Peyer's patch (tissue), 4 donors: ENCODE data around the gene TEX55. TPM values are rescaled to one million over a fixed set of nuclear protein-coding genes. Genes with fewer than 3 reads are reported as not detected.

Experiments used
- DNase-seq, 3 donors: peaks; one replicate each; pipeline ENCODE4 v3.0.0-alpha.2; 2017 to 2019
- H3K27ac ChIP-seq, 4 donors: fragments of 200-600 bp; sonication (generic); one replicate each; pipeline ENCODE4 v1.5.1; 2016 to 2019
- H3K27me3 ChIP-seq, 2 donors: fragments of 200-600 bp; sonication (generic); one replicate each; pipeline ENCODE4 v1.5.1; 2019
- H3K36me3 ChIP-seq, 3 donors: fragments of 200-600 bp; sonication (generic); one replicate each; pipeline ENCODE4 v1.5.1; 2016 to 2019
- H3K4me1 ChIP-seq, 4 donors: fragments of 200-600 bp; sonication (generic); one replicate each; pipeline ENCODE4 v1.5.1; 2016 to 2019
- H3K4me3 ChIP-seq, 4 donors: fragments of 200-600 bp; sonication (generic); 1 replicate in 3 of 4; 2 replicates in 1 of 4; pipeline ENCODE4 v1.5.1; 2016 to 2019; ENCODE audit warnings: mild to moderate bottlenecking in 1 of 4
- H3K9me3 ChIP-seq, 4 donors: fragments of 200-600 bp; sonication (generic); one replicate each; pipeline ENCODE4 v1.5.1; 2016 to 2019; ENCODE audit warnings: mild to moderate bottlenecking in 1 of 4
- POLR2A ChIP-seq, 2 donors: fragments of 450-650 bp; IDR thresholded peaks; one replicate each; pipeline ENCODE4 v1.5.1; 2017; ENCODE audit warnings: antibody characterized with exemption in 2 of 2, mild to moderate bottlenecking in 2 of 2, moderate library complexity in 2 of 2
- total RNA-seq, 4 donors: library from RNA; depleted of rRNA; stranded (reverse); fragments of >200 nt; gene quantifications; one replicate each; pipeline ENCODE4 v1.1.0, GENCODE V29; 2016
- TF ChIP-seq, protein P1 (sequence below), 6 experiments: fragments of 450-650 bp in 4 of 6; fragments of 200-600 bp in 2 of 6; sonication (generic) in 1 of 6; IDR thresholded peaks; one replicate each; pipeline ENCODE4 v1.5.1; 2017 to 2019; ENCODE audit warnings: antibody characterized with exemption in 6 of 6, mild to moderate bottlenecking in 3 of 6, moderate library complexity in 1 of 6

Gene TEX55
- total RNA-seq, 4 donors from 2014 or later: not detected

GRCh38 chr3:119140466-119140865, 5.5 kb upstream of the TEX55 start:
- no peaks in the 10 kb centered on the region for H3K4me1 ChIP-seq
- no peaks in the 10 kb centered on the region for H3K36me3 ChIP-seq
- H3K27me3 ChIP-seq: no peaks in the 10 kb centered on the region
- H3K9me3 ChIP-seq: no peaks in the 10 kb centered on the region
- H3K4me3 ChIP-seq: no peak overlapping the region
- DNase-seq: no peak
- H3K27ac ChIP-seq: no peak overlapping the region
- TF ChIP-seq POLR2A (IDR thresholded peaks at IDR 0.05): no peak
- TF ChIP-seq, protein P1, sequence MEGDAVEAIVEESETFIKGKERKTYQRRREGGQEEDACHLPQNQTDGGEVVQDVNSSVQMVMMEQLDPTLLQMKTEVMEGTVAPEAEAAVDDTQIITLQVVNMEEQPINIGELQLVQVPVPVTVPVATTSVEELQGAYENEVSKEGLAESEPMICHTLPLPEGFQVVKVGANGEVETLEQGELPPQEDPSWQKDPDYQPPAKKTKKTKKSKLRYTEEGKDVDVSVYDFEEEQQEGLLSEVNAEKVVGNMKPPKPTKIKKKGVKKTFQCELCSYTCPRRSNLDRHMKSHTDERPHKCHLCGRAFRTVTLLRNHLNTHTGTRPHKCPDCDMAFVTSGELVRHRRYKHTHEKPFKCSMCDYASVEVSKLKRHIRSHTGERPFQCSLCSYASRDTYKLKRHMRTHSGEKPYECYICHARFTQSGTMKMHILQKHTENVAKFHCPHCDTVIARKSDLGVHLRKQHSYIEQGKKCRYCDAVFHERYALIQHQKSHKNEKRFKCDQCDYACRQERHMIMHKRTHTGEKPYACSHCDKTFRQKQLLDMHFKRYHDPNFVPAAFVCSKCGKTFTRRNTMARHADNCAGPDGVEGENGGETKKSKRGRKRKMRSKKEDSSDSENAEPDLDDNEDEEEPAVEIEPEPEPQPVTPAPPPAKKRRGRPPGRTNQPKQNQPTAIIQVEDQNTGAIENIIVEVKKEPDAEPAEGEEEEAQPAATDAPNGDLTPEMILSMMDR (IDR thresholded peaks at IDR 0.05): no peak

GRCh38 chr3:119145128-119145499, 851 bp upstream of the TEX55 start:
- Histone ChIP-seq H3K9me3 (no peaks in the 10 kb centered on the region), H3K27me3 (no peaks in the 10 kb centered on the region), H3K27ac (no peak overlapping the region), H3K36me3 (no peaks in the 10 kb centered on the region), H3K4me1 (no peaks in the 10 kb centered on the region), H3K4me3 (no peak overlapping the region)
- no peak for DNase-seq
- TF ChIP-seq, protein P1 (IDR thresholded peaks at IDR 0.05): no peak
- TF ChIP-seq POLR2A (IDR thresholded peaks at IDR 0.05): no peak

- Histone ChIP-seq H3K36me3 (no peaks in the 10 kb centered on the region), H3K4me1 (no peaks in the 10 kb centered on the region), H3K9me3 (no peaks in the 10 kb centered on the region), H3K27ac (no peak overlapping the region), H3K27me3 (no peaks in the 10 kb centered on the region), H3K4me3 (no peak overlapping the region)
- DNase-seq: no peak
- no peak for TF ChIP-seq POLR2A (IDR thresholded peaks at IDR 0.05)
Measured at GRCh38 chr3:119146578-119147375, 812 bp downstream of the TEX55 start.

GRCh38 chr3:119147494-119147893, 1.5 kb downstream of the TEX55 start:
- no peaks in the 10 kb centered on the region for H3K36me3 ChIP-seq
- no peak overlapping the region for H3K27ac ChIP-seq
- no peaks in the 10 kb centered on the region for H3K4me1 ChIP-seq
- no peaks in the 10 kb centered on the region for H3K9me3 ChIP-seq
- no peak for DNase-seq
- no peaks in the 10 kb centered on the region for H3K27me3 ChIP-seq
- H3K4me3 ChIP-seq: no peak overlapping the region
- no peak for TF ChIP-seq POLR2A (IDR thresholded peaks at IDR 0.05)
- TF ChIP-seq, protein P1 (IDR thresholded peaks at IDR 0.05): no peak

DNA sequence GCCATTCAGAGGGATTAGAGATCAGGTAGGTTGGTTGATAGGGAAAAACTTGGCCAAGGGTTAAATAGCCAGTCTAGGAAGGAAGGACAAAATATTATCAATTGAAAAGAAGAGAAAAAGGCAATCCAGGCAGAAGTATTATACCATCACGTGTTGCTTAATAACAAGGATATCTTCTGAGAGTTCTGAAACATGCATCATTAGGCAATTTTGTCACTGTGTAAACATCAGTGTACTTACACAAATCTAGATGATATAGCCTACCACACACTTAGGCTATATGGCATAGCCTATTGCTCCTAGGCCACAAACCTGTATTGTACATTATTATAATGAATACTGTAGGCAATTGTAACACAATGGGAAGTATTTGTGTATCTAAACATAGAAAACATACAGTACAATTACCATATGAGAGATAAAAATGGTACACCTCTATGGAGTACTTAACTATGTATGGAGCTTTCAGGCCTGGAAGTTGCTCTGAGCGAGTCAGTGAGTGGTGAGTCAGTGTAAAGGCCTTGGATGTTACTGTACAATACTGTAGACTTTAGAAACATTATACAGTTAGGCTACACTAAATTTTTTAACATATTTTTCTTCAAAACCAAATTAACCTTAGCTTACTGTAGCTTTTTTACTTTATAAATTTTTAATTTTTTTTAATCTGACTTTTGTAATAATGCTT, 2.7 kb downstream of the TEX55 start:
- Histone ChIP-seq H3K9me3 (no peaks in the 10 kb centered on the region), H3K27ac (no peak overlapping the region), H3K27me3 (no peaks in the 10 kb centered on the region), H3K4me3 (no peak overlapping the region), H3K4me1 (no peaks in the 10 kb centered on the region), H3K36me3 (no peaks in the 10 kb centered on the region)
- DNase-seq: no peak
- no peak for TF ChIP-seq POLR2A (IDR thresholded peaks at IDR 0.05)
- TF ChIP-seq, protein P1 (IDR thresholded peaks at IDR 0.05): no peak

GRCh38 chr3:119149484-119149883, 3.5 kb downstream of the TEX55 start:
- Histone ChIP-seq H3K9me3 (peaks cover 0 to 3% (median 0%) of the 10 kb centered on the region in 4 donors), H3K27me3 (no peaks in the 10 kb centered on the region), H3K27ac (no peak overlapping the region), H3K4me3 (no peak overlapping the region), H3K36me3 (no peaks in the 10 kb centered on the region), H3K4me1 (no peaks in the 10 kb centered on the region)
- no peak for DNase-seq
- TF ChIP-seq, protein P1 (IDR thresholded peaks at IDR 0.05): no peak
- TF ChIP-seq POLR2A (IDR thresholded peaks at IDR 0.05): no peak
